ENCODE measurements around the gene CLDN11.

Gene CLDN11

GRCh38 chr3:170418422-170419398 lies at the start of gene CLDN11:
TSS of gene CLDN11 (plus strand) at chr3:170418868. CDS start at chr3:170419067, 199 bp downstream.
- peak; percentile 42 for DNase-seq

- no peak for DNase-seq
Measured at GRCh38 chr3:170368921-170369320, 49.7 kb upstream of the CLDN11 start.

- no peak for DNase-seq
Measured at GRCh38 chr3:170372190-170372879, 46.3 kb upstream of the CLDN11 start.

GRCh38 chr3:170383567-170383966 lies 35.1 kb upstream of the CLDN11 start:
- DNase-seq: no peak

- no peak for DNase-seq
Measured at GRCh38 chr3:170386468-170386867, 32.2 kb upstream of the CLDN11 start.

- DNase-seq: no peak
Measured at GRCh38 chr3:170387950-170388349, 30.7 kb upstream of the CLDN11 start.

GRCh38 chr3:170391108-170391507 lies 27.6 kb upstream of the CLDN11 start:
- DNase-seq: no peak

- no peak for DNase-seq
Measured at GRCh38 chr3:170397685-170398084, 21.0 kb upstream of the CLDN11 start.

GRCh38 chr3:170405101-170405500 lies 13.6 kb upstream of the CLDN11 start:
- no peak for DNase-seq

- DNase-seq: peak; percentile 2
Measured at GRCh38 chr3:170410428-170411029, 8.1 kb upstream of the CLDN11 start.

- DNase-seq: no peak
Measured at GRCh38 chr3:170413291-170413690, 5.4 kb upstream of the CLDN11 start.

- DNase-seq: peak; percentile 53
Measured at GRCh38 chr3:170414202-170414663, 4.4 kb upstream of the CLDN11 start.

GRCh38 chr3:170417090-170417489 lies 1.6 kb upstream of the CLDN11 start:
- DNase-seq: no peak

- DNase-seq: no peak
Measured at GRCh38 chr3:170419557-170420087, 954 bp downstream of the CLDN11 start.

GRCh38 chr3:170420307-170420821 lies 1.7 kb downstream of the CLDN11 start:
- DNase-seq: no peak

GRCh38 chr3:170421111-170421641 lies 2.5 kb downstream of the CLDN11 start:
- no peak for DNase-seq

GRCh38 chr3:170421758-170422157 lies 3.1 kb downstream of the CLDN11 start:
- DNase-seq: no peak

GRCh38 chr3:170423001-170423615 lies 4.4 kb downstream of the CLDN11 start:
- no peak for DNase-seq

- no peak for DNase-seq
Measured at GRCh38 chr3:170424879-170425278, 6.2 kb downstream of the CLDN11 start.

GRCh38 chr3:170425491-170426239 lies 7.0 kb downstream of the CLDN11 start:
- DNase-seq: peak; percentile 36

- no peak for DNase-seq
Measured at GRCh38 chr3:170426240-170426797, 7.7 kb downstream of the CLDN11 start.

Measured in NCI-H345 (cell line).